Measurements from ENCODE around the gene GLCCI1. TPM values are rescaled to one million over a fixed set of nuclear protein-coding genes. Genes with fewer than 3 reads are reported as not detected.

GLCCI1 gene
- total and polyA plus RNA-seq, 12 donors, result 0.75 to 13.0 (median 6.6) TPM

DNA sequence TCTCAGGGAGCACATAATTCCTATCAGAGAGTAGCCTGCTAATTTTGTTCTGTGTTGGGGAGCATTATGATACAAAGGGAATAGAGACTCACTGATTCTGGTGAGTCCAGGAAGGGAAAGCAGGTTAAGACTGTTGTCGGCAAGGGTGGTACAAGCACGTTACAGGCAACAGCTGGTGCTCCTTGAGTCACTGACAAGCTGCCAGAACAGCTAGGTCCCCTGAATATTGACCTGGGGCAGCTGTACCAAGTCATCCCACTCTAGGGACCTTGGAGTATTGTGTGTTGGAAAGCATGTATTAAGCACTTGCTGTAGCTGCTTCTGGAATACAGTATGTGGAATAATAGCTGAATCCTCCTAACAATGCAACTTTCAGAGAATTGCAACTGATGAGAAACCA lies 37.0 kb upstream of the GLCCI1 start:
- intact Hi-C loops (cut with DNase I), result no loop called here
- Histone ChIP-seq H3K27ac (no peak overlapping the region), H3K4me3 (no peak overlapping the region), H3K4me1 (no peaks in the 10 kb centered on the region), H3K9me3 (no peaks in the 10 kb centered on the region), H3K27me3 (no peaks in the 10 kb centered on the region), H3K36me3 (no peaks in the 10 kb centered on the region)
- DNase-seq, result no peak
- ATAC-seq, result no peak
- TF ChIP-seq, protein P1, sequence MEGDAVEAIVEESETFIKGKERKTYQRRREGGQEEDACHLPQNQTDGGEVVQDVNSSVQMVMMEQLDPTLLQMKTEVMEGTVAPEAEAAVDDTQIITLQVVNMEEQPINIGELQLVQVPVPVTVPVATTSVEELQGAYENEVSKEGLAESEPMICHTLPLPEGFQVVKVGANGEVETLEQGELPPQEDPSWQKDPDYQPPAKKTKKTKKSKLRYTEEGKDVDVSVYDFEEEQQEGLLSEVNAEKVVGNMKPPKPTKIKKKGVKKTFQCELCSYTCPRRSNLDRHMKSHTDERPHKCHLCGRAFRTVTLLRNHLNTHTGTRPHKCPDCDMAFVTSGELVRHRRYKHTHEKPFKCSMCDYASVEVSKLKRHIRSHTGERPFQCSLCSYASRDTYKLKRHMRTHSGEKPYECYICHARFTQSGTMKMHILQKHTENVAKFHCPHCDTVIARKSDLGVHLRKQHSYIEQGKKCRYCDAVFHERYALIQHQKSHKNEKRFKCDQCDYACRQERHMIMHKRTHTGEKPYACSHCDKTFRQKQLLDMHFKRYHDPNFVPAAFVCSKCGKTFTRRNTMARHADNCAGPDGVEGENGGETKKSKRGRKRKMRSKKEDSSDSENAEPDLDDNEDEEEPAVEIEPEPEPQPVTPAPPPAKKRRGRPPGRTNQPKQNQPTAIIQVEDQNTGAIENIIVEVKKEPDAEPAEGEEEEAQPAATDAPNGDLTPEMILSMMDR (IDR thresholded peaks at IDR 0.05), result no peak
- WGBS, 2 donors, result 76 to 86% methylated on average over 2 of the region's 2 CpGs

DNA sequence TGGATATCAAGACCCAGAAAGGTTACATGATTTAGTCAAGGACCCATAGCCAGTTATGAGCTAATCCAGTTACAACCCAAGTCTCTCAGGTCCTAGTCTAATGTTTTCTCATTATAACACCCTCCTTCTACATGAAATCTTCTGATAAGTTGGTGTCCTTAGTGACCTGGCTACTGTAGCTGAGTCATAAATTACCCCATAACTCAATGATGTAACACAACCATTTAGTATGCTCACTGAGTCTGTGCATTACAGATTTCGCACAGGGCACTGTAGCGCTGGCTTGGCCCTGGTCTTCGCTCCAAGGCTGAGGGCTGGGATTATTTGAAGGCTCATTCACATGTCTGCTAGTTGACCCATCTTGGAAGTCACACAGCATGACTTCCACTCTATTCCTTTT lies 36.0 kb upstream of the GLCCI1 start:
- TF ChIP-seq, protein P1 (IDR thresholded peaks at IDR 0.05), result no peak
- Histone ChIP-seq H3K27me3 (no peaks in the 10 kb centered on the region), H3K36me3 (no peaks in the 10 kb centered on the region), H3K4me1 (no peaks in the 10 kb centered on the region), H3K9me3 (no peaks in the 10 kb centered on the region), H3K4me3 (no peak overlapping the region), H3K27ac (no peak overlapping the region)
- intact Hi-C loops (cut with DNase I), result no loop called here
- no peak for DNase-seq
- WGBS, 2 donors, result 96 to 97% methylated on average over 3 of the region's 3 CpGs
- no peak for ATAC-seq

DNA sequence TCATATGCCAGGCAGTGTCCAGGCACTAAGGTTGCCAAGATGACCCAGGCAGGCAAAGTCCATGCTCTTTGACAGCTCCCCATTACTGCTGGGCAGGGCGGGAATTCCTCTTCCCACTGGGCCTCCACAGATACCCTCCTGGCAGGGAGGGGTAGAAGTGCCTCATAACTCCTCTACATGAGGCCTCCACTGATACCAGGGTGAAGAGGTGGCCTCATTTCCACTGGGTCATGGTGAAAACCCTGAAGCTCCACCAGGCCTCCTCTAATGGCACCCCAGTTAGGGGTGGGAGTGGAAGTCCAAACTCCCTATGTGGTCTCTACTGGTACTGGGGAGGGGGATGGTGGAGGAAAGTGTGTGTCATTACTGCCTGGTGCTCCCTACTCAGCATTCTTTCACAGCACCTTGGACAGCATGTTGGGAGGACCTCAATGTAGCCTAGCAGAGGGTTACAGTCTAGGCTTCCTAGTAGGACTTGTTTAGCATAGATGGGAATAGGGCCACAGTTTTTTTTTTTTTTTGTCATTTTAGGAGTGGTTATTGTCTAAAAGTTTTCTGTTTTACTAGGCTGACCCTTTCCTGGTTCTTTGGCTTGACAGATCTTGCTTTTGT lies 34.6 kb upstream of the GLCCI1 start:
- no peak overlapping the region for H3K27ac ChIP-seq
- intact Hi-C loops (cut with DNase I), result no loop called here
- TF ChIP-seq, protein P1 (IDR thresholded peaks at IDR 0.05), result no peak
- H3K9me3 ChIP-seq, result no peaks in the 10 kb centered on the region
- H3K27me3 ChIP-seq, result no peaks in the 10 kb centered on the region
- DNase-seq (no peak), ATAC-seq (no peak)
- no peaks in the 10 kb centered on the region for H3K4me1 ChIP-seq
- H3K4me3 ChIP-seq, result no peak overlapping the region
- WGBS, 2 donors, result 95 to 97% methylated on average over 1 of the region's 1 CpG
- no peaks in the 10 kb centered on the region for H3K36me3 ChIP-seq

DNA sequence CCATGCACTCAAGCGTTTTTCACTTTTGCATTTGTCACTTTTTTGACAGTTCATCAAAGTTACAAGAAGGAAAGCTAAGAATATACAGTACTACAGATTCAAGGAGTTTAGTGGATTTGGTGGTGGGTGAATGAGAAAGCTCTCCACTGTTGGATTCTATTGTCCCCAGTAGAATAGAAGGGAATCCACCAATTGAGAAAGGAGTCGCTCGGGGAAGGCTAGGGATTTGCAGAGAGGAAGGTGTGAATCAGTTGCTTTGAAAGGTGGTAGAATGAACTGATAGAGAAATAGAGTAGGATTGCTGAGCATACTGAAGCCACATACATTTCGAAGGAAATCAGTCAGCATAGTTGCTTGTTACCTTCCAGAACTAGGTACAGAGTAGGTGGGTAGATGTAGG lies 33.7 kb upstream of the GLCCI1 start:
- no peaks in the 10 kb centered on the region for H3K27me3 ChIP-seq
- intact Hi-C loops (cut with DNase I), result no loop called here
- TF ChIP-seq, protein P1 (IDR thresholded peaks at IDR 0.05), result no peak
- H3K9me3 ChIP-seq, result no peaks in the 10 kb centered on the region
- DNase-seq (no peak), ATAC-seq (no peak)
- no peak overlapping the region for H3K4me3 ChIP-seq
- WGBS, 2 donors, result 88 to 95% methylated on average over 4 of the region's 4 CpGs
- no peak overlapping the region for H3K27ac ChIP-seq
- H3K36me3 ChIP-seq, result no peaks in the 10 kb centered on the region
- no peaks in the 10 kb centered on the region for H3K4me1 ChIP-seq

All from heart right ventricle (tissue), 16 donors.